ENCODE measurements around the gene ZNF865.

Gene ZNF865

DNA sequence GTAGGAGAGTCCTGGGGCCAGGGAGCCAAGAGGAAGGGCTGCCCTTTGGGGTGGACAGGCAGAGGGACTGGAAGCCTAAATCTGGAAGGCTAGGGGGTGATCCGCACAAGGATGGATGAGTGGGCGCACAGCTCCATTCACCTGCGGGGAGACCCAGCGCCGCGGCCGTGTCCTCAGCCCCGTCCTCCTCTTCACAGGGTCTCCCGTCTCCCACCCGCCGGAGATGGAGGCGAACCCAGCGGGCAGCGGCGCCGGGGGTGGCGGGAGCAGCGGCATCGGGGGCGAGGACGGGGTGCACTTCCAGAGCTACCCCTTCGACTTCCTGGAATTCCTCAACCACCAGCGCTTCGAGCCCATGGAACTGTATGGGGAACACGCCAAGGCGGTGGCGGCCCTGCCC lies 7.9 kb downstream of the ZNF865 start:
- no peak for TF ChIP-seq CTCF (IDR thresholded peaks at IDR 0.05; ENCODE audit: low read depth, low read length)
- H3K4me3 ChIP-seq (replicated peaks in 1 of 2; ENCODE audit: low read depth in 2 of 2, low read length in 2 of 2) = no peak overlapping the region
- no peak for DNase-seq (ENCODE audit: low read depth in 2 of 2)

- no peak overlapping the region for H3K4me3 ChIP-seq (replicated peaks in 1 of 2; ENCODE audit: low read depth in 2 of 2, low read length in 2 of 2)
- no peak for TF ChIP-seq CTCF (IDR thresholded peaks at IDR 0.05; ENCODE audit: low read depth, low read length)
- no peak for DNase-seq (ENCODE audit: low read depth in 2 of 2)
These were observed 8.7 kb downstream of the ZNF865 start for GRCh38 chr19:55613930-55614710.

DNA sequence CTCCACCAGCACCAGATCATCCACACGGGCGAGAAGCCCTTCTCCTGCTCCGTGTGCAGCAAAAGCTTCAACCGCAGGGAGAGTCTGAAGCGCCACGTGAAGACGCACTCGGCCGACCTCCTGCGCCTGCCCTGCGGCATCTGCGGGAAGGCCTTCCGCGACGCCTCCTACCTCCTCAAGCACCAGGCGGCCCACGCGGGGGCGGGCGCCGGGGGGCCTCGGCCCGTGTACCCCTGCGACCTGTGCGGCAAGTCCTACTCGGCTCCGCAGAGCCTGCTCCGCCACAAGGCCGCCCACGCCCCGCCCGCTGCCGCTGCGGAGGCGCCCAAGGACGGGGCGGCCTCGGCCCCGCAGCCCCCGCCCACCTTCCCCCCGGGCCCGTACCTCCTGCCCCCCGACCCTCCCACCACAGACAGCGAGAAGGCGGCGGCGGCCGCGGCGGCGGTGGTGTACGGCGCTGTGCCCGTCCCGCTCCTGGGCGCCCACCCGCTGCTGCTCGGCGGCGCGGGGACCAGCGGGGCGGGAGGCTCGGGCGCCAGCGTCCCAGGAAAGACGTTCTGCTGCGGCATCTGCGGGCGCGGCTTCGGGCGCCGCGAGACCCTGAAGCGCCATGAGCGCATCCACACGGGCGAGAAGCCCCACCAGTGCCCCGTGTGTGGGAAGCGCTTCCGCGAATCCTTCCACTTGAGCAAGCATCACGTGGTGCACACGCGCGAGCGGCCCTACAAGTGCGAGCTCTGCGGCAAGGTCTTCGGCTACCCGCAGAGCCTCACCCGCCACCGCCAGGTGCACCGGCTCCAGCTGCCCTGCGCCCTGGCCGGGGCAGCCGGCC lies 9.5 kb downstream of the ZNF865 start:
- no peak overlapping the region for H3K4me3 ChIP-seq (replicated peaks in 1 of 2; ENCODE audit: low read depth in 2 of 2, low read length in 2 of 2)
- no peak for TF ChIP-seq CTCF (IDR thresholded peaks at IDR 0.05; ENCODE audit: low read depth, low read length)
- DNase-seq (ENCODE audit: low read depth in 2 of 2) = no peak

GRCh38 chr19:55615543-55616394 lies 10.3 kb downstream of the ZNF865 start:
- no peak for TF ChIP-seq CTCF (IDR thresholded peaks at IDR 0.05; ENCODE audit: low read depth, low read length)
- DNase-seq (ENCODE audit: low read depth in 2 of 2) = no peak
- H3K4me3 ChIP-seq (replicated peaks in 1 of 2; ENCODE audit: low read depth in 2 of 2, low read length in 2 of 2) = no peak overlapping the region

- DNase-seq (ENCODE audit: low read depth in 2 of 2) = no peak
- TF ChIP-seq CTCF (IDR thresholded peaks at IDR 0.05; ENCODE audit: low read depth, low read length) = no peak
- no peak overlapping the region for H3K4me3 ChIP-seq (replicated peaks in 1 of 2; ENCODE audit: low read depth in 2 of 2, low read length in 2 of 2)
These were observed 11.0 kb downstream of the ZNF865 start for GRCh38 chr19:55616395-55616875.

GRCh38 chr19:55617426-55617825 lies 12.0 kb downstream of the ZNF865 start:
- H3K4me3 ChIP-seq (replicated peaks in 1 of 2; ENCODE audit: low read depth in 2 of 2, low read length in 2 of 2) = no peak overlapping the region
- DNase-seq (ENCODE audit: low read depth in 2 of 2) = no peak
- no peak for TF ChIP-seq CTCF (IDR thresholded peaks at IDR 0.05; ENCODE audit: low read depth, low read length)
